ENCODE data around the gene TFR2.

Gene TFR2

DNA sequence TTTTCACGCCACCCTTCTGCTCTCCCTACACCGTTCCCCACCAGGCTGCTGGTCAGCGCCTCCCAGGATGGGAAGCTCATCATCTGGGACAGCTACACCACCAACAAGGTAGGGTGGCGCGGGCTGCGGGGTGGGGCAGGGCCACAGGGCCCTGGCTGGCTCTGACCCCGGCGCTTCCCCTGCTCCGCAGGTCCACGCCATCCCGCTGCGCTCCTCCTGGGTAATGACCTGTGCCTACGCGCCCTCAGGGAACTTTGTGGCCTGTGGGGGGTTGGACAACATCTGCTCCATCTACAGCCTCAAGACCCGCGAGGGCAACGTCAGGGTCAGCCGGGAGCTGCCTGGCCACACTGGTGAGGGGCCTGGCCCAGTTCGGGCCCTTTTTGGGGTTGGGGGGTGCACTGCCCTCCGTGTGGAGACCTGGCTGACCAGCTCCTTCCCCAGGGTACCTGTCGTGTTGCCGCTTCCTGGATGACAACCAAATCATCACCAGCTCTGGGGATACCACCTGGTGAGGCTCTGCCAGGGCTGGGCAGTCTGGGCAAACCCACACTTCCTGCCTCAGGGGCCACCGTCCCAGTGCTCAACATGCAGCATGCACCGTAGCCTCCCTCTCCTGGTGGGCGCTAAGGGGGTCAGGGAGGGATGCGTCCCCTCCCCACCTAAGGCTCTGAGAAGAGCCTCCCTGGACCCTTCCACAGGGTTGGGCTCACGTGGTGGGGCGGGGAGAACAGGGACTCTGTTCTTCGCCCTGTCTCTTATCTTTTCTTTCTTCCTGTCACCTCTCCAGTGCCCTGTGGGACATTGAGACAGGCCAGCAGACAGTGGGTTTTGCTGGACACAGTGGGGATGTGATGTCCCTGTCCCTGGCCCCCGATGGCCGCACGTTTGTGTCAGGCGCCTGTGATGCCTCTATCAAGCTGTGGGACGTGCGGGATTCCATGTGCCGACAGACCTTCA is 36.2 kb upstream of the TFR2 start:
- TF ChIP-seq, protein P1, sequence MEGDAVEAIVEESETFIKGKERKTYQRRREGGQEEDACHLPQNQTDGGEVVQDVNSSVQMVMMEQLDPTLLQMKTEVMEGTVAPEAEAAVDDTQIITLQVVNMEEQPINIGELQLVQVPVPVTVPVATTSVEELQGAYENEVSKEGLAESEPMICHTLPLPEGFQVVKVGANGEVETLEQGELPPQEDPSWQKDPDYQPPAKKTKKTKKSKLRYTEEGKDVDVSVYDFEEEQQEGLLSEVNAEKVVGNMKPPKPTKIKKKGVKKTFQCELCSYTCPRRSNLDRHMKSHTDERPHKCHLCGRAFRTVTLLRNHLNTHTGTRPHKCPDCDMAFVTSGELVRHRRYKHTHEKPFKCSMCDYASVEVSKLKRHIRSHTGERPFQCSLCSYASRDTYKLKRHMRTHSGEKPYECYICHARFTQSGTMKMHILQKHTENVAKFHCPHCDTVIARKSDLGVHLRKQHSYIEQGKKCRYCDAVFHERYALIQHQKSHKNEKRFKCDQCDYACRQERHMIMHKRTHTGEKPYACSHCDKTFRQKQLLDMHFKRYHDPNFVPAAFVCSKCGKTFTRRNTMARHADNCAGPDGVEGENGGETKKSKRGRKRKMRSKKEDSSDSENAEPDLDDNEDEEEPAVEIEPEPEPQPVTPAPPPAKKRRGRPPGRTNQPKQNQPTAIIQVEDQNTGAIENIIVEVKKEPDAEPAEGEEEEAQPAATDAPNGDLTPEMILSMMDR (IDR thresholded peaks at IDR 0.05; ENCODE audit: borderline replicate concordance, insufficient read depth, low read depth, low read length): no peak

DNA sequence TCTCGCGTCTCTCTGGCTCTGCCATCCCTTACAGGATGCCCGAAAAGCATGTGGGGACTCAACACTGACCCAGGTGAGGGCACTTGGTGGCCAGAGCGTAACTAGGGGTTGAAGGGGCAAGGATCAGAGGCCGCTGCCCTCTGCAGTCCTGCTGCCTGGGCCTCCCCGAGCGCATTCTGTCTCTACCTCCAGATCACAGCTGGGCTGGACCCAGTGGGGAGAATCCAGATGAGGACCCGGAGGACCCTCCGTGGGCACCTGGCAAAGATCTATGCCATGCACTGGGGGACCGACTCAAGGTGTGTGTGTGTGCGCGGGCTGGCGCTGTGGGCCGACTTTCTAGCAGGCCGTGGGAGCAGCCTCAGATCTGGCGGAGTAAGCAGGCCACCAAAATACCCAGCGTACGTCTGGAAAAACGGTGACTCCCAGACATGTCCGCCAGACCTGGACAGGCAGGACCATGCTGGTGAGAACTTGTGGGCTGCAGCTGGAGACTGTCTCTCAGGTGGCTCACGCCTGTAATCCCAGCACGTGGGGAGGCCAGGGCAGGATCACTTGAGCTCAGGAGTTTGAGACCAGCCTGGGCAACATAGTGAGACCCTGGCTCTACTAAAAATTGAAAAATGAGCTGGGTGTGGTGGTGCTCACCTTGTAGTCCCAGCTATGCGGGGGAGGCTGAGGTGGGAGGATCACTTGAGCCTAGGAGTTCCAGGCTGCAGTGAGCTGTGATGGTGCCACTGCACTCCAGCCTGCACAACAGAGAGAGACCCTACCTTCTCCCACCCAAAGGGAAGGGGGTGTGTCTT is 35.4 kb upstream of the TFR2 start:
- H3K4me3 ChIP-seq (ENCODE audit: low read depth, low read length): no peak overlapping the region
- TF ChIP-seq, protein P1 (IDR thresholded peaks at IDR 0.05; ENCODE audit: borderline replicate concordance, insufficient read depth, low read depth, low read length): no peak

More for the DNA sequence above, 36.2 kb upstream of the TFR2 start:
- no peak overlapping the region for H3K4me3 ChIP-seq (ENCODE audit: low read depth, low read length)

DNA sequence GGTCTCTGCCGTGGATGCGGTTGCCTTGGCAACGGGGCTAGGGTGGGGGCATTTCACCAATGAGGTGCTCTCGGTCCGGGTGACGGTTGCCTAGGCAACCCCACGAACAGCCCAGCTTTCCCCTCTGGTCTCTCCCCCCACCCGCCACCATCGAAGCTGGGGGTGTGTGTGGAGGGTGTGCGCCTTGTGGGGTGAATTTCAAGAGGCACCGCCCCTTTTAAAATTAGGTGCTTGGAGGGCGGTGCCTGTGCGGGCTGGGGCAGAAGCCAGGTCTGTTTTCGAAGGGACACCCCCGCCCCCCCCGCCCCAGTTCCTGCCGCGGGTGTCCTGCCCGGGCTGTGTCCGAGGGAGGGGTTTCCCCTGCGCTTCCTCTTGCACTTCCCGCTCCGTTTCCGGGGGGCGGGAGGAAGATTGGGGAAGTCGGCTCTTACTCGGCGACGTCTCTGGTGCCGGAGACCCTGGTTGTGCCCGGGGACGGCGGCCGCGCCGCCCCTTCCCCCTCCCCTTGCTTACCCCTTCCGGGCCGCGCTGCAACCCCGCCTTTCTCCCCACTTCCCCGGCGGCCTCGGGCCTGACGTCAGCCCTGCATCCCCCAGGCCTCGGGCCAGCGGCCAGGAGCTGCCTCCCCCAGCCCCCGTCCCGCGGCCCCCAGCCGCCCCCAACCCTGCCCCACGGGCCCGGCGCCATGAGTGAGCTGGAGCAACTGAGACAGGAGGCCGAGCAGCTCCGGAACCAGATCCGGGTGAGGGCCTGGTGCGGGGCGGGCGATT is 34.4 kb upstream of the TFR2 start:
- TF ChIP-seq, protein P1 (IDR thresholded peaks at IDR 0.05; ENCODE audit: borderline replicate concordance, insufficient read depth, low read depth, low read length): no peak
- H3K4me3 ChIP-seq (ENCODE audit: low read depth, low read length): peak overlapping the region; percentile 94

DNA sequence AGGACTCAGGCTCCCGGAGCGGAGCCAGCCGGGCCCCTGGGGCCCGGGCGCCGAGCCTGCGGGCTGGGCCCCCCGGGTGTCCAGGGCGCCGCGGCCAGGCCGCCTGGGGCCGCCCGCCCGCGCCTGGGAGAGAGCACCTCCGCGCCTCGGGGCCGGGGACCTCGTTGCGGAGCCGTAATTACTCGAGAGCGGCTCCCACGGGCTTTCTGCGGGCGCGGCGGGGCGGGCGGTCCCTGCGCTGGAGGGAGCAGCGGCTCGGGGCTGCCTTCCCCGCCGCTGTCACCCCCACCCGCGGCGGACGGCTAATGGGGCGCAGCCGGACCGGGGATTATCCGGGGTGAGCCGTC is 33.7 kb upstream of the TFR2 start:
- H3K4me3 ChIP-seq (ENCODE audit: low read depth, low read length): peak overlapping the region; percentile 94
- TF ChIP-seq, protein P1 (IDR thresholded peaks at IDR 0.05; ENCODE audit: borderline replicate concordance, insufficient read depth, low read depth, low read length): no peak

DNA sequence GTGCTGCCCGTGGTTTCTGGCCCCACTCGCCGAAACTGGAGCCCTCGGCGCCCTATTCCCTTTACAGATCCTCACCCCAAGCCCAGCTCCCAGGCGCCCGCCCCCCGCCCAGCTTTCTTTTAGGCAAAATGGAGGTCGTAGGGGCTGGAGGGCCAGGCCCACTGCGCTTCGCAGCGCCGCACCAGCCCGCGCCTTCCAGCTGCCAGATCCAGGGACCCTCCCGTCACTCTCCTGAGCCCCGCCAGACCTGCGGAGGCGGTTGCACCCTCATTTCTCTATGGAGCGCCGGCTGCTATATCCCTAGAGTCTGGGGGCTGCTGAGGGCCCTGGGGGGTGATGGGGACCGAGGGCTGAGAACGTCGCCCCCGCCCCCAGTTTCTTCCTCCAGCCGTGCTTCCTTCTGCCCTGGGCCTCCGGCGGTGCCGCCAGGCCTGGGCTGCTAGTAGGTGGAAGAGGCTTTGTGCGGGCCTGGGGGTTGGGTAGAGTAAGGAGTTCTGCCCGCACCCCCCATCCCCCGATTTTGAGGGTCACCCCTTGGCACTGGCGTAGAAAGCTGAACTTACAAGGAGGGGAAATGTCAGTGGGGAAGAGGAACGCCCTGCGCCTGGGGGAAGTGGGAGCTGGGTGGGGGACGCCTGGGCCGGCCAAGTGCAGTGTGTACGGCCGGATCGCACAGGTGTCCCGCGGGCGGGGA is 33.2 kb upstream of the TFR2 start:
- peak overlapping the region; percentile 94 for H3K4me3 ChIP-seq (ENCODE audit: low read depth, low read length)
- TF ChIP-seq, protein P1 (IDR thresholded peaks at IDR 0.05; ENCODE audit: borderline replicate concordance, insufficient read depth, low read depth, low read length): no peak

DNA sequence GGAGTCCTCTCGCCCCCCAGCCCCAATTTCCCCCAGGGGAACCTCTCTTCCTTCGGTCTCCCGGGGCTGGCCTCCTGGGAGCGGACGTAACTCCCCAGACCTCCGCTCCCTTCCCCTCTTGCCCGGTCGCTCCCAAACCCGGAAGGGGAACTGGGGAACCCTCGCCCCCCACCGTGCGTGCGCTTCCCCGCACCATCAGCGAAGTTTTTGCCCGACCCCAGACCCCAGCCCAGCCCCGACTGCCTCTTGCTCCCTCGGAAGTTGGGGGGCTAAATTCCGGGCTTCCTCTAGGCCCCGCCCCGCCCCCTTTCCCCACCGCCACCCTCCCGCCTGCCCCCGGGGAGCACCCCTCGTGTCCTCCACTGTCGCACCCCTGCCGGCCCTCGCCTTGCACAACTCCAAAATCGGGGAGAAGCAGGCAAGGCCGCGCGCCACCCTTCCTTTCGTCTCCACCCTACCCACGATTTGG is 32.6 kb upstream of the TFR2 start:
- TF ChIP-seq, protein P1 (IDR thresholded peaks at IDR 0.05; ENCODE audit: borderline replicate concordance, insufficient read depth, low read depth, low read length): no peak
- H3K4me3 ChIP-seq (ENCODE audit: low read depth, low read length): peak overlapping the region; percentile 94
